Muscle of leg (tissue), 11 donors: Measurements from ENCODE around the gene SIPA1L3. TPM values are rescaled to one million over a fixed set of nuclear protein-coding genes. Genes with fewer than 3 reads are reported as not detected.

ENCODE experiments used
- DNase-seq: peaks from one replicate; pipeline ENCODE4 v3.0.0; 2013
- H3K27ac ChIP-seq: one replicate; pipeline ENCODE4 v1.5.1; 2013; ENCODE audit warnings: mild to moderate bottlenecking, low read length, control low read depth
- H3K27me3 ChIP-seq: one replicate; pipeline ENCODE4 v1.6.1; 2013; ENCODE audit warnings: low read length; ENCODE audit not compliant: control insufficient read depth, insufficient read depth
- H3K36me3 ChIP-seq: one replicate; pipeline ENCODE4 v1.6.1; 2013; ENCODE audit warnings: low read length; ENCODE audit not compliant: control insufficient read depth, insufficient read depth
- H3K4me1 ChIP-seq: one replicate; pipeline ENCODE4 v1.6.1; 2013; ENCODE audit warnings: low read length; ENCODE audit not compliant: control insufficient read depth, insufficient read depth
- H3K4me3 ChIP-seq: one replicate; pipeline ENCODE4 v1.5.1; 2013; ENCODE audit warnings: low read length, control low read depth
- H3K9me3 ChIP-seq: replicated peaks from 2 replicates; pipeline ENCODE4 v1.6.1; 2013; ENCODE audit warnings: low read depth, low read length; ENCODE audit not compliant: control insufficient read depth
- WGBS: methylation state at CpG from one replicate; pipeline ENCODE4 v1.1.5; 2013; ENCODE audit warnings: missing lambda C conversion rate; ENCODE audit not compliant: insufficient coverage; 5-methylcytosine and 5-hydroxymethylcytosine counted together
- polyA plus RNA-seq, 8 donors: library from polyadenylated mRNA; unstranded; fragments of 120-200 nt; gene quantifications; one replicate each; pipeline versions ENCODE4 v1.2.1 to v1.2.3, GENCODE V29; 2013; ENCODE audit warnings: inconsistent platforms in 1 of 8, low replicate concordance in 1 of 8; ENCODE audit not compliant: insufficient read length in 8 of 8, insufficient read depth in 1 of 8
- total RNA-seq: library from RNA; stranded (reverse); fragments of 120-200 nt; gene quantifications from one replicate; pipeline ENCODE4 v1.2.4, GENCODE V29; 2013

SIPA1L3 gene
- total and polyA plus RNA-seq, 9 donors = 6.8 to 13.8 (median 9.1) TPM

- 78% methylated on average over 32 of the region's 36 CpGs for WGBS
- Histone ChIP-seq H3K36me3 (peaks cover 36% of the 10 kb centered on the region), H3K9me3 (no peaks in the 10 kb centered on the region), H3K4me3 (no peak overlapping the region), H3K27me3 (peaks cover 20% of the 10 kb centered on the region), H3K4me1 (peaks cover 38% of the 10 kb centered on the region), H3K27ac (no peak overlapping the region)
- no peak for DNase-seq
These were observed 299.2 kb downstream of the SIPA1L3 start for GRCh38 chr19:38206006-38206745.

DNA sequence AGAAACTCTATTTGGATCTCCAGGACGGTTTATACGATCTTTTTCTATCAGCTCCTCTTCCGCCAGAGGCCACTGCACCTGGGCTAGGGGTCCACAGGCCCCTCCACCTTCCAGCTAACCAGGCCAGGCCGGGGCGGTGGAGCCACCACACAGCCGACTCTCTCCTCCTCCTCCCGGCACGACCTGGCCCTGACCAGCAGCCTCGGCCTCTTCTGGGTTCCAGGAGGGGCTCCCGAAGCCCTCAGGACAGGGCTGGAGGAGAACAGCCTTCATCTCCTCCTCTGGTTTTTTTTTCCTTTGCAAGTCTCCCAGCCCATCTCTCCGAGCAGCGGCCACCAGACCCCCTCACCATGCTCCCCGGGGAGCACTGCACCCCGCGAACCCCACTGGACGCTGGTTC lies 299.9 kb downstream of the SIPA1L3 start:
- Histone ChIP-seq H3K4me1 (peaks cover 45% of the 10 kb centered on the region), H3K36me3 (peaks cover 28% of the 10 kb centered on the region), H3K4me3 (no peak overlapping the region), H3K27ac (no peak overlapping the region), H3K9me3 (no peaks in the 10 kb centered on the region), H3K27me3 (peaks cover 24% of the 10 kb centered on the region)
- no peak for DNase-seq
- WGBS = 55% methylated on average over 13 of the region's 16 CpGs

DNA sequence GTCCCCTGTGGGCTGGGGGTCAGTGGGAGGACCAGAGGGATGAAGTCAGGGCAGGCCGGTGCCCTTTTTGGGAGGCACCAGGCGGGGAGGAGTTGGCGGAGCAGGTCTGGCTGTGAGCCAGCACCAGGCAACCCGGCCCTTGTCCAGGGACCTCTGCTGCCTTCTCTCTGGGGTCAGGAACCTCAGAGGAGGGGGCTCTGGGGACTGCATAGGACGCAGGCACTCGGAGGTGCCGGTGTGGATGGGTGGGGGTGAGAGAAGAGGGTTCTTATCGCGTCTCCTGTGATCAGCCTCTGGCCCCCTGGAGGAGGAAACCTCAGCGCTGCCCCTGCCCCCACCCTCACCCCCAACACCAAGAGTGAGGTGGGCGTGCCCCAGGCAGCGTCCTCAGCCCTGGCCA lies 300.5 kb downstream of the SIPA1L3 start:
- WGBS = 57% methylated on average over 6 of the region's 12 CpGs

DNA sequence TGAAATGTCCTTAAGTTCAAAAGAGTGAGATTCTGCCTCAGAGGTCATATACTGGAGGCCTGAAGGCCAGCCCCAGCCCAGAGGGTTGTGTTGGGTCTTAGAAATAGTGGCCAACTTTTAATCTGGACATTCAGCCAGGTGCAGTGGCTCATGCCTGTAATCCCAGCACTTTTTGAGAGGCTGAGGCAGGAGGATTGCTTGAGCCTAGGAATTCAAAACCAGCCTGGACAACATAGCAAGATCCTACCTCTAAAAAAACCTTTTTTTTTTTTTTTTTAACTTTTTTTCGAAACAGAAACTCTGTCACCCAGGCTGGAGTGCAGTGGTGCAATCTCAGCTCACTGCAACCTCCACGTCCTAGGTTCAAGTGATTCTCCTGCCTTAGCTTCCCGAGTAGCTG lies 301.6 kb downstream of the SIPA1L3 start:
- Histone ChIP-seq H3K36me3 (peaks cover 15% of the 10 kb centered on the region), H3K27me3 (peaks cover 26% of the 10 kb centered on the region), H3K9me3 (no peaks in the 10 kb centered on the region), H3K4me1 (peaks cover 46% of the 10 kb centered on the region), H3K27ac (peak overlapping the region; percentile 98), H3K4me3 (no peak overlapping the region)
- WGBS = no CpG with 5 or more reads among the region's 3 CpGs
- no peak for DNase-seq

More for the DNA sequence above, 300.5 kb downstream of the SIPA1L3 start:
- H3K9me3 ChIP-seq = no peaks in the 10 kb centered on the region
- H3K27ac ChIP-seq = no peak overlapping the region
- no peak overlapping the region for H3K4me3 ChIP-seq
- peaks cover 46% of the 10 kb centered on the region for H3K4me1 ChIP-seq
- H3K27me3 ChIP-seq = peaks cover 24% of the 10 kb centered on the region
- no peak for DNase-seq
- peaks cover 26% of the 10 kb centered on the region for H3K36me3 ChIP-seq

- peak overlapping the region; percentile 98 for H3K27ac ChIP-seq
- H3K4me3 ChIP-seq = peak overlapping the region; percentile 38
- no peak for DNase-seq
- H3K9me3 ChIP-seq = no peaks in the 10 kb centered on the region
- peaks cover 49% of the 10 kb centered on the region for H3K4me1 ChIP-seq
- peaks cover 9% of the 10 kb centered on the region for H3K36me3 ChIP-seq
- WGBS = 10% methylated on average over 5 of the region's 5 CpGs
- H3K27me3 ChIP-seq = peaks cover 26% of the 10 kb centered on the region
These were observed 302.1 kb downstream of the SIPA1L3 start for GRCh38 chr19:38209152-38209551.

- peak overlapping the region; percentile 38 for H3K4me3 ChIP-seq
- under 1% methylated on average over 30 of the region's 30 CpGs for WGBS
- H3K9me3 ChIP-seq = no peaks in the 10 kb centered on the region
- DNase-seq = peak; percentile 98
- peaks cover 50% of the 10 kb centered on the region for H3K4me1 ChIP-seq
- H3K27me3 ChIP-seq = peaks cover 26% of the 10 kb centered on the region
- peak overlapping the region; percentile 98 for H3K27ac ChIP-seq
- H3K36me3 ChIP-seq = peaks cover 8% of the 10 kb centered on the region
These were observed 302.9 kb downstream of the SIPA1L3 start for GRCh38 chr19:38209671-38210457.

DNA sequence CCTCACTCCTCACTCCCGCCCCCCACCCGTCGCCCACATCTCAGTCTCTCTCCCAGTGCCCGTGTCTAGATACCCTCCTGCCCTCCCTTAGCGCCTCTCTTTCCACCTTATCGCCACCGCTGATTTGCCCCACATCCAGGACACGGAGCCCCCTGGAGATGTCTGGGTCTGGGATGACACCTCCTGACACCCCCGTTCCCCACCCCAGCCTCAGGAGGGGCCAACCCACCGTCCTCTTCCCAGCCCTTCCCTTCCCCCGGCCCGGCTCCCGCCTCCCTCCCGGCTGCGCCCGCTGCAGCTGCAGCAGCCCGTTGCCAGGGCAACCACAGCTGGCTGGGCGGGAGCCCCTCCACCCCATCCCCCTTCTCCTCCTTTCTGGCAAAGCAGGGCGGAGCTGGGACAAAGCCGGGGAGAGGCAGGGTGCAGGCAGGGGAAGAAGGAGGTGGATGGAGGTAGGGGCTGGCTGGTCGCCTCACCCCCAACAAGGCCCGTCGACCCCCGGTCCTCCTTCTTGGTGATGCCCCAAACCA lies 303.5 kb downstream of the SIPA1L3 start:
- H3K4me3 ChIP-seq = peak overlapping the region; percentile 38
- H3K4me1 ChIP-seq = peaks cover 50% of the 10 kb centered on the region
- peaks cover 8% of the 10 kb centered on the region for H3K36me3 ChIP-seq
- DNase-seq = peak; percentile 97
- H3K9me3 ChIP-seq = no peaks in the 10 kb centered on the region
- H3K27ac ChIP-seq = peak overlapping the region; percentile 98
- peaks cover 26% of the 10 kb centered on the region for H3K27me3 ChIP-seq
- 0% methylated on average over 11 of the region's 24 CpGs for WGBS

GRCh38 chr19:38211151-38211591 lies 304.2 kb downstream of the SIPA1L3 start:
- H3K9me3 ChIP-seq = no peaks in the 10 kb centered on the region
- DNase-seq = peak; percentile 86
- peaks cover 26% of the 10 kb centered on the region for H3K27me3 ChIP-seq
- H3K27ac ChIP-seq = peak overlapping the region; percentile 98
- H3K36me3 ChIP-seq = peaks cover 7% of the 10 kb centered on the region
- H3K4me1 ChIP-seq = peaks cover 50% of the 10 kb centered on the region
- peak overlapping the region; percentile 31 for H3K4me3 ChIP-seq
- WGBS = 0% methylated on average over 6 of the region's 27 CpGs

GRCh38 chr19:38211766-38212165 lies 304.8 kb downstream of the SIPA1L3 start:
- 31% methylated on average over 7 of the region's 15 CpGs for WGBS
- Histone ChIP-seq H3K4me1 (peaks cover 51% of the 10 kb centered on the region), H3K27ac (peak overlapping the region; percentile 98), H3K4me3 (no peak overlapping the region), H3K27me3 (peaks cover 26% of the 10 kb centered on the region), H3K9me3 (no peaks in the 10 kb centered on the region), H3K36me3 (peaks cover 1% of the 10 kb centered on the region)
- DNase-seq = no peak

GRCh38 chr19:38213469-38213868 lies 306.5 kb downstream of the SIPA1L3 start:
- no peak overlapping the region for H3K4me3 ChIP-seq
- no peak overlapping the region for H3K27ac ChIP-seq
- DNase-seq = no peak
- peaks cover 3% of the 10 kb centered on the region for H3K36me3 ChIP-seq
- H3K9me3 ChIP-seq = no peaks in the 10 kb centered on the region
- peaks cover 26% of the 10 kb centered on the region for H3K27me3 ChIP-seq
- 86% methylated on average over 20 of the region's 23 CpGs for WGBS
- H3K4me1 ChIP-seq = peaks cover 43% of the 10 kb centered on the region
